AG09309 (cell line): ENCODE data around the gene FGFBP1.
"Not testable (repeated sequence)": the region's sequence is repeated elsewhere in the genome, so short reads cannot be mapped to it uniquely, and the experiment has no call there.

Experiments
- DNase-seq: peaks from one replicate; pipeline ENCODE4 v3.0.0-alpha.2; 2010; ENCODE audit warnings: low read depth
- H3K4me3 ChIP-seq: 2 replicates; pipeline ENCODE4 v1.5.1; 2011; ENCODE audit warnings: mild to moderate bottlenecking, low read depth, low read length, moderate library complexity; ENCODE audit not compliant: control insufficient read depth
- TF ChIP-seq, protein P1 (sequence below): IDR thresholded peaks from 2 replicates; pipeline ENCODE4 v1.5.1; 2011; ENCODE audit warnings: mild to moderate bottlenecking, low read depth, low read length, inconsistent platforms; ENCODE audit not compliant: insufficient read depth, control insufficient read depth; ENCODE audit errors: missing control alignments

FGFBP1 gene

DNA sequence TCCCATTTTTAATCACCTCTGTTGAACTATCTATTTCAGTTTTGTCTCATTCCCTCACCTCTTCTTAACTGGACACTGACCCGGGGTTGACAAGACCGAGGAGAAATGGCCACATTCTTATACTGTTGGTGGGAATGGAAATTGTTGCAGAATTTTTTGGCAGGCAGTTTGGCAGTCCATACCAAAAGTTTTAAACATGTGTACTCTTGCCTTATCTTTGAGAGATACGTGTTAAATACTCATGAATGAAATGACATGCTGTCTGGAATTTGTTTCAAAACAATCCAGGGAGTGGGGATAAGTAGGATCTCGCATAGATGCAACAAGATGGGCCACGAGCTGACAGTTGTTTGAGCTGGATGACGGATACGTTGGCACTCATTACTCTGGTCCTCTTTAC, 12.1 kb downstream of the FGFBP1 start:
- H3K4me3 ChIP-seq: no peak overlapping the region
- TF ChIP-seq, protein P1, sequence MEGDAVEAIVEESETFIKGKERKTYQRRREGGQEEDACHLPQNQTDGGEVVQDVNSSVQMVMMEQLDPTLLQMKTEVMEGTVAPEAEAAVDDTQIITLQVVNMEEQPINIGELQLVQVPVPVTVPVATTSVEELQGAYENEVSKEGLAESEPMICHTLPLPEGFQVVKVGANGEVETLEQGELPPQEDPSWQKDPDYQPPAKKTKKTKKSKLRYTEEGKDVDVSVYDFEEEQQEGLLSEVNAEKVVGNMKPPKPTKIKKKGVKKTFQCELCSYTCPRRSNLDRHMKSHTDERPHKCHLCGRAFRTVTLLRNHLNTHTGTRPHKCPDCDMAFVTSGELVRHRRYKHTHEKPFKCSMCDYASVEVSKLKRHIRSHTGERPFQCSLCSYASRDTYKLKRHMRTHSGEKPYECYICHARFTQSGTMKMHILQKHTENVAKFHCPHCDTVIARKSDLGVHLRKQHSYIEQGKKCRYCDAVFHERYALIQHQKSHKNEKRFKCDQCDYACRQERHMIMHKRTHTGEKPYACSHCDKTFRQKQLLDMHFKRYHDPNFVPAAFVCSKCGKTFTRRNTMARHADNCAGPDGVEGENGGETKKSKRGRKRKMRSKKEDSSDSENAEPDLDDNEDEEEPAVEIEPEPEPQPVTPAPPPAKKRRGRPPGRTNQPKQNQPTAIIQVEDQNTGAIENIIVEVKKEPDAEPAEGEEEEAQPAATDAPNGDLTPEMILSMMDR: no peak
- no peak for DNase-seq

DNA sequence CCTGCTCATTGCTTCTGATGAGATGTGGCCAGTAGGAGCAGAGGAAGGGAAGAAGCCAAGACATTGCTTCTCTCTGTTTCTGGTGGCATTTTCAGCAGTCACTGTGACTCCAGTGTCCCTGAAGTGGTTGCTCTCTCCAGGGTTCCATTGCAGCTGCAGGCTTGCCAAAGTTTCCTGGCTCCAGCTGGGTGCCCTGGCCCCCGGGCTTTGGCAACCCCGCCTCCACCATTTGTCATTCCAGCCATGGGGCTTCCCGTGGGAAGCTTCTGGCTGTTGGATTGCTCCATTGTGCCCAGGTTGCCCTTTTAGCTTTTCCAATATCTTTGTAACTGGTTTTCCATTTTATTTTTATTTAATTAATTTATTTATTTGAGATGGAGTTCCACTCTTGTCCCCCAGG, 12.7 kb downstream of the FGFBP1 start:
- TF ChIP-seq, protein P1: no peak
- DNase-seq: no peak
- H3K4me3 ChIP-seq: no peak overlapping the region

DNA sequence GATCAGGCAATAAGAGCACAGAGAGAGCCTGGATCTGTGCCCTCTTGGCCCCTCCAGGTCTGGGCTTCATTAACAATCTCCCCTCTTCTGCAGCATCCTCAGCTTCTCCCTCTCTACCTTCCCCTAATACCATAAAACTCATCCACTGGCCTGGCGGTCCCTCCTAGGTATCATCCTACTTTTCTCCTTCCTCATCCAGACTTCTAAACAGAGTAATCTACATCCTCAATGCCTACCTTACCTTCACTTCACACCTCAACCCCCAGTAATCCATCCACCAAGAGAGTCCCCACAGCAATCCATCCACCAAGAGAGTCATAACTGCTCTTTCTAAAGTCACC, 17.0 kb downstream of the FGFBP1 start:
- H3K4me3 ChIP-seq: no peak overlapping the region
- TF ChIP-seq, protein P1: no peak
- no peak for DNase-seq

DNA sequence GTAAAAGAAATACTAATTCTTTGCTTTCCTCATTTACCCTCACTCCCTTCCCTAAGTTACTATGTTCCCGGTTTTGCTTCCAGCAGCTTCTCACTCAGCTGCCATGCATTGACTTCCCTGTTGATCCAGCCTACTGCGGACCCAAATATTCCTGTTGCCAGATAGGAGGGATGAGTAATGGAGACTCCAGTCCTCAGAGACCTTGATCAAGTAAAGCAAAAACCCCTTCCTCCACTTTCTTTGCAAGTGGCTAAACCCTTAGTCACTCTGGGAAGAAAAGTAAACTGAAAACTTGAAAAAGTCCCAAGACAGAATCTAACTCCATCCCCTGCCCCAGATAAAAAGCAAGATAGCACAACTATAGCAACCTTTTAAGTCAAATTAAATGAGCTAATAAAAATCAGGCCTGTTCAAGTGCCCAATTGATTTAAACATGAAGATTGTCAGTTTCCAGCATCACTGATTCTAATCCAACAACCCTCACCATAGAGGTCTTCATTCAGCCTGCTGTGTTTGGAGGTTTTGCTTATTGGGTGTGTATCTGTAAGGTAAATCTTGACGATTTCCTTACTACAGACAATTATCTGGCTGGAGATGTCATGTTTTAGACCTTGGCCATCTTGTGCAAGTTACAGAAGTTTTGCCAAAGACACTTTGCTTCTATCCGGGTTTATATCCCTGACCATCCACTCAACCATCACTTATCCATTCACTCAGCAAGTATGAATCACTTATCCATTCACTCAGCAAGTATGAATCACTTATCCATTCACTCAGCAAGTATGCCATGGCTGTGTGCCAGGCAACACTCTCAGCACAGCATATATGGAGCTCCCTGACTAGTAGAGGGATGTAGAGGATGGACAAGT, 17.6 kb downstream of the FGFBP1 start:
- TF ChIP-seq, protein P1: no peak
- H3K4me3 ChIP-seq: no peak overlapping the region
- peak; percentile 91 for DNase-seq

DNA sequence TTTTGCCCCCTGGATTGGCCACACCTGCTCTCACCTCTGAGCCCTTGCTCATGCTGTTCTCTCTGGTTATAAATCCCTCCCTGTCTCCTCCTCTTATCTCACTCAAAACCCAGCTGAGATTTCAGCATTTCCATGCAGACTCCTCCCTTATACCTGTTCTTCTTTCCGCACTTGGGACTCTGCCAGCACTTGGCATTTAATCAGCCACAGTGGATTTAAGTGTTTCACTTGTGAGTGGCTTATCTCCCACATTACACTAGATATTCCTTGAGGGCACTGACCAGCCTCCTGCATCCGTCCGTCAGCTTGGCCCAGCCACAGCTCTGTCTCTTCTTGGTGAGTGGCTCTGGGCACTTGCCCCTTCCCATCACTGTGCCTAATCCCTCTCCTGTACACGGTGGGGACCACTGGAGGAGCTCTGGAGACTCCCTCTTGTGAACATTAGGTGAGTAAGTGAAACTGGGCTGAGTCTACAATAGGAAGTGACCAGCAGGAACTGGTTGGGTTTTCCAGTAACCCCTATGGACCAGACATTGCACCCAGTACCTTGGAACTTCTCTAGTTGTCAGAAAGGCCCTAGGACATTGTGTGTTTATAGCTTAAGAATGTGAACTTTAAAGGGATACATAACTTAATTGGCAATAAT, 19.9 kb downstream of the FGFBP1 start:
- TF ChIP-seq, protein P1: no peak
- no peak overlapping the region for H3K4me3 ChIP-seq
- no peak for DNase-seq

DNA sequence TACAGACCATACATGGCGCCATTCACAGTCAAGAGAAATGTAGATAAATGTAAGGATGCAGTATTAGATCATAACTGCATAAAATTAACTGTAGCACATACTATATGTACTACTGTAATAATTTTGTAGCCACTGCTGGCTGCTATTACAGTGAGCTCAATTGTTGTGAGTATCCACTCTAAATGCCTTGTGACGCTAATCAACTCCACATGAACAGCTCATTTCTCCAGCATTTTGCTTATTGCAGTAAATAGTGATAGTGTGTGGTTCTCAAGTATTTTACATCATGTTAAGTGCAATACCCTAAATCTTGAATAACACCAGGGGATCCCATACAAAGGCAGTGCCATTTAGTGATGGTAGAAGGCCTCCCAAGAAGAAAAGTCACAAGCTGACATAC, 21.2 kb downstream of the FGFBP1 start:
- DNase-seq: peak; percentile 10
- TF ChIP-seq, protein P1: no peak
- no peak overlapping the region for H3K4me3 ChIP-seq

DNA sequence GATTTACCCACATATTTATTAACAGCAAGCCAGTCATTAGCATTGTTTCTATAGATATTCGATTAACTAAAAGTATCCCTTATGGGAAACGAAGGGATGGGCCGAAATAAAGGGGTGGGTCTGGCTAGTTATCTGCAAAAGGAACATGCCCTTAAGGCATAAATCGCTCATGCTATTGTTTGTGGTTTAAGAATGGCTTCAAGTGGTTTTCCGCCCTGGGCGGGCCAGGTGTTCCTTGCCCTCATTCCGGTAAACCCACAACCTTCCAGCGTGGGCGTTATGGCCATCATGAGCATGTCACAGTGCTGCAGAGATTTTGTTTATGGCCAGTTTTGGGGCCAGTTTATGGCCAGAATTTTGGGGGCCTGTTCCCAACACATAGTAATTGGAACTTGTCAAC, 22.2 kb downstream of the FGFBP1 start:
- not testable (repeated sequence) for H3K4me3 ChIP-seq, DNase-seq
